AML-193 (cell line): ENCODE measurements around the gene IKZF5.
A peak's percentile ranks its signal among the peaks of the same experiment; 100 is the strongest.

Experiments used
- DNase-seq, 2 experiments: peaks; one replicate each; lab custom pipeline; 2025; lab: John Stamatoyannopoulos, UW

IKZF5 gene

GRCh38 chr10:123008355-123009104, at the start of gene IKZF5, which contains the start of gene ACADSB:
Gene IKZF5, minus strand, starts transcription at chr10:123008795. Its CDS starts 10,170 bp downstream, at chr10:122998625.
Gene ACADSB, plus strand, starts transcription at chr10:123009006. Its CDS starts 24 bp downstream, at chr10:123009030.
- DNase-seq: peak; percentile 90 to 93

- DNase-seq: no peak
Observed at GRCh38 chr10:123057968-123058367, 49.4 kb upstream of the IKZF5 start.

GRCh38 chr10:123045961-123046731, 37.6 kb upstream of the IKZF5 start:
- no peak for DNase-seq

- DNase-seq: peak in 1 of 2 experiments; percentile 15
Observed at GRCh38 chr10:123044391-123044790, 35.8 kb upstream of the IKZF5 start.

- DNase-seq: peak; percentile 45 to 53
Observed at GRCh38 chr10:123043409-123043925, 34.9 kb upstream of the IKZF5 start.

GRCh38 chr10:123042708-123043408, 34.3 kb upstream of the IKZF5 start:
- no peak for DNase-seq

- no peak for DNase-seq
Observed at GRCh38 chr10:123039632-123039930, 31.0 kb upstream of the IKZF5 start.

GRCh38 chr10:123038782-123039631, 30.4 kb upstream of the IKZF5 start:
- DNase-seq: no peak

GRCh38 chr10:123035467-123036086, 27.0 kb upstream of the IKZF5 start:
- DNase-seq: no peak

GRCh38 chr10:123034332-123034731, 25.7 kb upstream of the IKZF5 start:
- no peak for DNase-seq

GRCh38 chr10:123031124-123031523, 22.5 kb upstream of the IKZF5 start:
- DNase-seq: no peak

GRCh38 chr10:123027861-123028260, 19.3 kb upstream of the IKZF5 start:
- no peak for DNase-seq

- no peak for DNase-seq
Observed at GRCh38 chr10:123026302-123026701, 17.7 kb upstream of the IKZF5 start.

GRCh38 chr10:123024540-123024939, 15.9 kb upstream of the IKZF5 start:
- DNase-seq: no peak

GRCh38 chr10:123021517-123021916, 12.9 kb upstream of the IKZF5 start:
- peak; percentile 11 to 29 for DNase-seq

GRCh38 chr10:123019941-123020703, 11.5 kb upstream of the IKZF5 start:
- no peak for DNase-seq

GRCh38 chr10:123019264-123019663, 10.7 kb upstream of the IKZF5 start:
- DNase-seq: no peak

- no peak for DNase-seq
Observed at GRCh38 chr10:123018531-123018930, 9.9 kb upstream of the IKZF5 start.

GRCh38 chr10:123017421-123018165, 9.0 kb upstream of the IKZF5 start:
- no peak for DNase-seq

GRCh38 chr10:123016228-123016627, 7.6 kb upstream of the IKZF5 start:
- no peak for DNase-seq
